Measurements from ENCODE around the gene MGAT5.

The MGAT5 gene

DNA sequence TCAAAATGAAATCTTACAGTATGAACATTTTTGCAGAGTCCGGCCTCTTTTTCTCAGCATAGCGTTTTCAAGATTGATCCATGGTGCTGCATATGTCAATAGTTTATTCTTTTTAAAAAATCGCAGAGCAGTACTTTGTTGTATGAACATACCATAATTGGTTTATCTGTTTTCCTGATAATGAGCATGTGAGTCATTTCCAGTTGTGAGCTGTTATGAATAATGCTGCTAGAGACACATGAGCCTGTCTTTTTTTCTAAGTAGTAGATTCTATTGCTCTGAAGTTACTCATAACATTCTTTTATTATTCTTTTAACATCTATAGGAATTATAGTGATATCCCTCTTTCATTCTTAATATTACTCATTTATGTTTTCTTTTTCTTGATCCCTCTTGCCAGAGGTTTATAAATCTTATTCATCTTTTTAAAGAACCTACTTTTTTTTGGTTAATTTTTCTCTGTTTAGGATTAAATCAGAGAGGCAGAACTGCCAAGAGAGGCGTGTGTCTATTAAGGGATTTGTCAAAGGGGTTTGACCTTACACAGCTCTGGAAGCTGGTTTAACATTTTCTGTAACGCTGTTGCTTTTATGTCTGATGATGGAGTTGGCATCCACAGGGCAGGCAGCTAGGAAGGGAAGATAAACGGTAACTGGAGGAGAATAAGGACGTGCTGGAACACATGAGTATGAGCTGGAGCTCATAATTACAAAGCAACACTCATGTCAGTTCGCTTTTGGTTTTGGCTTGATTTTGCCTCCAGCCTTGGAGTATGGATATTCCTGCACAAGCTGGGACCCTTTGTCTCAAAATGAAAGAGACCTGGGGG is 47.4 kb downstream of the MGAT5 start:
- DNase-seq, result no peak

DNA sequence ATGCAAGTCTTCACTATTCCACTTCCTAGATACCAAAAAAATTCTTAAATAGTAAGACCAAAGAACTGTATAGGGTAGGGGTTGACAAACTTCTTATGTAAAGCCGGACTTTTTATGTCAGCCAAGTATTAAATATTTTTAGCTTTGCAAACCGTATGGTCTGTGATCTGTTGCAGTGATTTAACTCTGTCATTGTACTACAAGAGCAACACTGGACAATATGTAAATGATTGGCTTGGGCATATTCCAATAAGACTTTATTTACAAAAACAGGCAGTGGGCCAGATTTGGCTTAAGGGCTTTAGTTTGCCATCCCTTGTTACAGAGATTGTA is 48.0 kb downstream of the MGAT5 start:
- DNase-seq, result no peak

DNA sequence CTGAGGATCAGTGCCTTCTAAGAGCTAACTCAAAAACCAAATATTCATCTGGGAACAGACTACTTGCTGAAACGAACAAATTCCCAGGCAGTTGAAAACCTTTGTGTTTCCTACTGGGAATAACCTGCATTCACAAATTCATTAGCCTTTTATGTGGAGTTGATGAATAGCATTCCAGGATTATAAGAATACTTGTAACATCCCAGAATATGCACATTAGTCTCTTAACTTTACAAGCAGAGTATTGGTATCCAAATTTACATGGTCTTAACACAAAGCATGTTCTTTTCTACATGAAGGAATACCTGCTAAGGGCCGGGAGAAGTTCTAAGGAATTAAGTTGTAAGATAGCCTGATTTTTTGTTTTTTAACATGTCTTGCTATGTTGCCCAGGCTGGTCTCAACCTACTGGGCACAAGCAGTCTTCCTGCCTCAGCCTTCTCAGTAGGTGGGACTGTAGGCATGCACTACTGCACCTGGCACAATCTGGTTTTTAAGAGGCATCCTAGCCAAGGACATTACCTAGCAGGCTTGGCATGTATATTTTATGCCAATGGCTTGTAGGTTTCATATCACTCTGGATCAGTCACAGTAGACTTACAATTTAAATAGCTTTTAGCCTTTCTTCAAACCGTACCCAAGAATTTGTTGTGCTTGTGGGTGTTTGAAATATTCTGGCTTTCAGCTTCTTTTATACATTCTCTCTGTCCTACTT is 50.7 kb downstream of the MGAT5 start:
- DNase-seq, result no peak

DNA sequence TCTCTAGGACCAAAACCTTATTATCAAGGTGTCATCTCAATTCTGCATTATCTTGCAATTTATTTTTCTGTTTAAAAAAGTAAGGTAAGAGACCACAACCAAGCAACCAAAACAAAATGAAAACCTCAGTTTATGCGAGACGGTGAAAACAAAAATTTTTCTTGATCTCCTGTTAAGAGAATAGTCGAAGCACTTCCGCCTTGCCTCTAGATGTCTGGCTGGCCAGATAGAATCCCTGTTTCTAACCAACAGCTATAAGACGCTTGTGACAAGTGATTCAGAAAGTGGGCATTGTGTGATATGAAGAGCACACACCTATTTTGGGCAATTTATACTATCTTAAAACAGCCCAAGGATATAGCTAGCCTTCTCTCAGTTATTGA is 51.2 kb downstream of the MGAT5 start:
- no peak for DNase-seq

DNA sequence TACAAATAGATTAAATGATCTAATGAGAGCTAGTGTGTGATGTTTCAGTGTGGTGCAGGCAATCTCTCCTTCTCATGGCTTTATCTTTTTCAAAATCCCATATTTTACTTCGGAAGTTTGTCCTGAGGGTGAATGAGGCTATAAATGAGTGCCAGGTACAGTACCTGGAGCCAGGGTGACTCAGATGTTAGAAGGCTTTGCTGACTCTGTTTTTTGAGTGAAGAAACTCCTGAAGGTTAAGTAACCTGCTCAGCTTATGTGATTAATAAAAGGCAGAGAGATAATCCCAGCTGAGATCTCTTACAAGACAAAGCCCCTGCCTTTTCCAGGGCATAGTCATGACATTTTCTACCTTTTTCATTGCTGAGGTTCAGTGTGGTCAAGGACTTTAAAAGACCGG is 52.6 kb downstream of the MGAT5 start:
- no peak for DNase-seq

DNA sequence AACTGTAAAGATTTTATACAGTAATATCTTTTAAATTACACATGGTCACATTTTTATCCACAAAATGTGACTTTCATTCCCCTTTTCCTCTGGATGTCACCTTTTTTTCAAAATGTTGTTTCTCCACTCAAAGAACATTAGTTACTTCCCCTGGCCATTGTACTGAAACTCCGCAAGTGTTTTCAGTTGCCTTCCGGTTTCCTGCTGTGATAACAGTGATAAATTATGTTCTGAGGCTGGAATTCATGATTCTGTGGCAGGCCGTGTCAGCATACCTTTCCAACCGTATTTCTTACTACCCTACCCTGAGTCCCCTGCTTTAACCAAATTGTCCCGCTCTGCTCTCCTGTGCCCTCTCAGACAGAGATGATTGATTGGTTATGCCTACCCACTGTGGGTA is 53.5 kb downstream of the MGAT5 start:
- DNase-seq, result no peak

DNA sequence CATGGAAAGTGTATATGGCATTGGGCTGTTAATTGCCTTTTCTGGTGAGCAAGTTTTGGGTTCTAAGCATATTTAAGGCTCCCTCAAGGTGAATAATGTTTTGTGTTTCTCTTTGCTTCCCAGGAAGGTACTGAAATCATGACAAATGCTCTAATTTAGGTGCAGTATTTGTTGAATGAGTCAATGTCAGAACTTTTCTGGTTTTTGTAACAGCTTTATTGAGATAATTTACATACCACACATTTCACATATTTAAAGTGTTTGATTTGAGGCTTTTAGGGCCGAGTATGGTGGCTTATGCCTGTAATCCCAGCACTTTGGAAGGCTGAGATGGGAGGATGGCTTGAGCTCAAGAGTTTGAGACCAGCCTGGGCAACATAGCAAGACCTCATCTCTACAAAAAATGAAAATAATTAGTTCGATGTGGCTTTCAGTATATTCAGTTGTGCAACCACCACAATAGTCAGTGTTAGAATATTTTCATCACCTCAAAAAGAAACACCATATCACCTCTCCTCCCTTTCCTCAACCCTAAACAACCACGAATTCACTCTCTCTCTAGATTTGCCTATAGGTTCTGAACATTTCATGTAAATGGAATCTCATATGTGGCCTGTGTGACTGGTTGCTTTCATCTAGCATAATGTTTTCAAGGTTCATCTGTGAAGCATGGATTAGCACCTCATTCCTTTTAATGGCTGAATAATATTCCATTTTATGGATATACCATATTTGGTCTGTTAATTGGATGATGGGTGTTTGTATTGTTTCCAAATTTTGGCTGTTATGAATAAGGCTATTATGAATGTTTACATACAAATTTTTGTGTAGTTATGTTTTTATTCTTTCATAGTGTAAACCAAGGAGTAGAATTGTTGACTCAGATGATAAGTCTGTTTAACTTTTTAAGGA is 54.9 kb downstream of the MGAT5 start:
- no peak for DNase-seq

DNA sequence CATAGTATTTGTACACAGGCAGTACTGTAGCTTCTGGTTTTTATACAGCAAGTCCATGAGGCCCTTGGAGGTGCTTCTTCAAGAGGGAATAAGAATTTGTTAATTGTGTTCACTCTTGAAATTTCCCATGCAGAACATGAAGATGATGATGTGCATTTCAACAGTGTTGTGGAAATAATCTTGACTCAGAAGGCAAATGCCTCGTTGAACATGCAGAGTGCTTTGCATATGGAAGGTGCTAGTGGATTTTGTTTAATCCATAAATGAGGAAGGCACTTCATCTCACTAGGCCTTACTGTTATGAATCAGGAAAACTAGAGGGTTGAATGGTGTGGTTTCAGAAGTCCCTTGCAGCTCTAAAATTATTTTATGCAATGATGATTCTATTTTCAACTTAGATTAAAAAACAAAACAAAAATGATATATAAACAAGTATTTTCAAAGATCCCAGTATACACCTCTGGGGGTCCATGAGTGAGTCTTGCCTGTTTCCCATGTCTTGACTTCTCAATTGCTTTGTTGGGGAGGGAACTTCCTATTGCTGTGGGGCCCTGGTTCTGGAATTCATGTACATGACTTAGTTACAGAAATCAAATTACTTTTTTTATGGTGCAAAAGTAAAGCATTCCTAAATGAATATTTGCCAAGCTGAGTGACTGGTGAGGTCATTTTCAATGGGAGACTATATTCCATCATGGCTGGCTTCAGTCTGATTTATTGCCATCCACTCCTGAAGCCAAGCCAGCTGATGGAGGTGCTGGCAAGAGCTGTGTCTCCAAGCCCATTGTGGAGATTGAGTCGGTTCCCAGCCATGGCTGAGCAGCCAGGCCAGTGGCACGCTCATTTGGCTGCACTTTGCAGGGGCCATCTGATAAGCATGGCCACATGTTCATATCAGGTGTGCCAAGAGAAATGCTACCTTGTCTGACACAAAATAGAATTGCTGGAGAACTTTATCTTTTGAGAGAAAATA is 56.5 kb downstream of the MGAT5 start:
- peak in 1 of 58 donors; percentile 13 for DNase-seq

DNA sequence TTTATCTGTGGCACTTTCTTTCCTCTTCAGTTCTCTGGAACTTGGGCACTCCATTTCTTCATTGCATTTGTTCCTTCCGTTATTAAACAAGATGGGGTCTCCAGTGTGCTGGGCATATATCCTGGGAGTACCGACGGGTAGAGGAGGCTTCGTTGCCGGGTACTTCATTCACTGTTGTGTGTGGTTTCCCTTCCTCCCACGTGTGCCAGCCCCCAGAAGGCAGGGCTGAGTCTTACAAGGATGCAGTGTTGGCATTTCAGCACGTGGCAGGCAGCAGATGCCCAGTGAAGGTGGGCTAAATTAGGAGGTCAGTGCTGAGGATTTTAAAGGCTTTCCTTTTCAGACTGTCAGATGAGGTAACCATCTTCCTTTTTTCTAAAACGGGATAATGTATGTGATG is 58.6 kb downstream of the MGAT5 start:
- peak in 1 of 58 donors; percentile 5 for DNase-seq

DNA sequence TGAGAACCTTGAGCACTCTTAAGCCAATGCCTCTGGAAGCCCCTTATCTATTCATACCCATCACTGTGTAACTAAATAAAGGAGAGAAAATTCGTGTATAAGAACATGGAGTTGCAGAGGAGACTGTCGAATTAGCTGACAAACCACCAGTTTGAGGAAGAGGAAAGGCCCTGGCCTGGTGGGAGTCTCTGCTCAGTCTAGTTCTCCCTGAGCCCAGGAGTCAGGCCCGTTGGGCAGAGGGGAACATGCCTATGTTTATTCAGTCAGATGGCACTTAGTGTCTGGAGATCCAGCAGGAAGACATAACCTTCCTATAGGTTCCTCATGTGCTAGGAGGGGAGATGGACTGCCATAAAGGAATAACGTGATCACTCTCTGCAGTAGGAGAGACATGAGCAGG is 60.3 kb downstream of the MGAT5 start:
- no peak for DNase-seq

DNA sequence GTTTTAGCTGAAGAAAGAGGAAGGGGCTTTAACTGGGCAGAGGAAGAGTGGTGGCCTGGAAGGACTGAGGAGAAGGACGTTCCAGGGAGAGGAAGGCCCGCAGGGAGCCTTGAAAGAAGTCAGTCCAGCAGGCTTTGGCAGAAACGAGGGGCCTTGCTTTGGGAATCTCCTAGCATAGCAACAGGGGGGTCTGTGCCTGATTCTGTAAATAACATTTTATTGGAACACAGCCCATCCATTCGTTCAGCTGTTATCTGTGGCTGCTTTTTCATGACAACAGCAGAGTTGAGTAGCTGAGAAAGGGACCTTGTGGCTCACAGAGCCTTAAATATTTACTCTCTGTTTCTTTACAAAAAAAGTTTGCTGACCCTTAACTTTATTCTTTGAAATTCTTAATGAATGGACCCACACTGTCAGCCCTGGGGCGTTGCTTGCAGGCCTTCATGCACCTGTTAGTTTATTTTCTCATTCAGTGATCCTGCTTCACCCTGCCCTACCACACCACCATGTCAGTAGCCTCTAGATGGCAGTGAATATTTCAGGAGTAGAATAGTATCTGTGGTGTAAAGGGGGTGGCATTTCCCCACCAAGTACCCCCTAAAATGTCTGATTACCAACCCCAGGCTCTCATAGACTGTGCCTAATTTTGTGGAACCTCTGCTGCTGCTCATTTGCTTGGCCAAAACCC is 61.0 kb downstream of the MGAT5 start:
- no peak for DNase-seq

DNA sequence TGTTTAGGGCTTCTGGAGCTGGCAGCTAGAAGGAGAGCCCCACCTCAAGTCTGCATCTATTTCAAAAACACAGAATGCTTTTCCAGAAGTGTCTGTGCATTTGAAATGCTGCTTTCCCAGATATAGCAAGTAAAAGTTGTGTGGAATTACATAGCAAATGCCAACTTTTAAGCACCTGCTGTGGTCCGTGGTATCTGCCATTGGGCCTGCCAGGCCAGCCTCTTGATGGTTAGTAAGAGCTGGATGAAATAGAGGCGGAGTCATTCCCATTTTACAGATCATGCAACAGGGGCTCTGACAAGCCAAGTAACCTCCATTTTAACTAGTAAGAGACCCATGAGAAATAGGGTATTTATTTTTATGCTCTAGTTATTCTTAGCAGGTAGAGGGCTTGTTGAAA is 61.6 kb downstream of the MGAT5 start:
- no peak for DNase-seq

DNA sequence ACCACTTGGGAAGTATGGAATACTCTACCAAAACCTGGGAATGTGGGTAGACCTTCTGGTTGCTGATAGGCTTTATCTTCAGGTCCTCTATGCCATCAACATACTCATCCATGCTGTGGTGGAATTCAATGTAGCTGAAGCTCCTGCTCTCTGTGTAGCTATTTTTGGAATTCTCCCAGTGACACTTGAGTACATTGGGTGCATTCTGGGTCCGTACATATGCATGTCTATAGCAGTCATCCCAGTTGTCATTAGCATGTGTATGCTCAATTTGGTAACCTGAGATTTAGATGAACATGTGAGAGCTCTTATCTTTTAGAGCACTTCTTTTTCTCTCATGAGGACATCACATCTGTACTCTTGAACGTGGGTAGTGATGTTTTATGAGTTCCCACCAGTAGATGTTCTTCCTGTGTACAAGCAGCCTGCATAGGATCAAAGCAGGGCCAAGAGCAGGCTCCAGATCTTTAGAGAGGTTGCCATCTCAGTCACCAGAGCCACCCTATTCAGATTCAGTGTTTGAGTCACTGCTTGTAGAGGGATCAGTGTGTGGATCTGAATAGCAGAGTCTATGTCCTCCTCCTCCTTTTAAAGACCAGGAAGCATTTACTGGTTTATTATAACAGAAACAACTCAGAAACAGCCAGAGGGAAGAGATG is 65.9 kb downstream of the MGAT5 start:
- no peak for DNase-seq

DNA sequence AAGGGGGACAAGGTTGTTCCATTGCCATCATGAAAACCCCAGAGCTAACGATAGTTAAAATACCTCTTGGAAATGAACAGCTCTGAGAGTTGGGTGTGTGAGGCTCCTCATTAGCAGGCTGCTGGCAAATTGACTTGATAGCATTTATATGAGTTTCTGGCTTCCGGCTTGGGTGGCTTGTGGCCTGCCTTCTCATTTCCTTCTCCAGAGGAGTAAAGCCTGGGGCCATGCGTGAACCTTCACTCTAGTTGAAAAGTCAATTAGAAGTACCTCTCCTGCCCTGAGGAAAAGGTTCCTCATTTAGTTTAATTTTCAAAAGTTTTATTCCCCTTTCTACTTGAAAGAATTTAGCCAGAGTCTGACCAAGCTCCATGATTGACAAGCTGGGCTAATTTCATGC is 67.1 kb downstream of the MGAT5 start:
- no peak for DNase-seq

DNA sequence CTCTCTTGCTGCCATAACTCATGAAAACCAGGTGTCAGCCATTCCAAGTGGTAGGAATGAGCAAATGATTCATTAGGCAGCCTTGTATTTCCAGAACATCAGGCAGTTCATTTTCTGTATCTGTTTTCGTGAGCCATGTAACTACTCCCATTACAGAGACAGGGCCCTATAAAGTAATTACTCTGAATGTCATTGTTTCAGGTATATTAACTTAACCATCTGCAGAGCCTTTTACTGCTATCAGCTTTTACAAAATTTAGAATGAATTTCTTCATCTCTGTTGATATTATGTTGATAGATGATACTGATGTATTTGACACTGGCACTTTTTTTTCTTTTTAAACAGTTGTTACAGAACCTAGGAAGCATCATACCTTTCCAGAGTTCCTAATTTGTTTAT is 69.9 kb downstream of the MGAT5 start:
- DNase-seq, result no peak

DNA sequence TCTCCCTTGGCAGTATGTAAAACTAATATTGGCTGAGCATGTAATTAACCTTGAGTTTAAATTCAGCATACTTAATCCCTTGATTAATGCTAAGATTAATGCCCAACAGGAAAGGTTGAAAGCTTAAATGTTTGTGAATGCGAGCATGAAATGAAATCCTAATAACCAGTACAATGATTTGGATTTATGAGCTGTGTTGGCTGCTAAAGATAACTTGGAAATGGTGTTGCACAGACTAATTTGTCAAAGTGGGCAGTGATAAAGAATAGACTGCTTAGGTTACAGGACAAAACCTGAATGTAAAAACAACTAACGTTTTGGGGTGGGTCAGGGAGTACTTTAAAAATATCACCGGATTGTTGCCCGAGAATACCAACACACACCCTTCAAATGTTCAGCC is 70.6 kb downstream of the MGAT5 start:
- DNase-seq, result no peak

DNA sequence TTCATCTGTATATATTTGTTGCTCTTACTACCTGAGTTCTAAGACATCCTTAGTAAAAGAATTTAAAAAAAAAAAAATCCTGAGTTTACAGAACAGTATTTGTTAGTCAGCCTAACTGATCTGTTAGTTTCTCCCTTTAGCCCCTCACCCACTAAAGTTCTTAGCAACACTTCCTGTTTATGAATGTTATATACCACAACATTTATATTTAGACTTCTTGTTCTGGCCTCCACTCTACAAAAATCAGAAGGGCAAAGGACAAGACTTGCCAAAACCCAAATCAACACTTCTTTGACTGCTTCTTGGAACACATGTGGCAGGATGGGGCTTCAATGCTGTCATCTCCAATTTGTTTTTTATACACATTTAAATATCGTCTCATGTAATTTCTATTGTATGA is 71.1 kb downstream of the MGAT5 start:
- DNase-seq, result no peak

DNA sequence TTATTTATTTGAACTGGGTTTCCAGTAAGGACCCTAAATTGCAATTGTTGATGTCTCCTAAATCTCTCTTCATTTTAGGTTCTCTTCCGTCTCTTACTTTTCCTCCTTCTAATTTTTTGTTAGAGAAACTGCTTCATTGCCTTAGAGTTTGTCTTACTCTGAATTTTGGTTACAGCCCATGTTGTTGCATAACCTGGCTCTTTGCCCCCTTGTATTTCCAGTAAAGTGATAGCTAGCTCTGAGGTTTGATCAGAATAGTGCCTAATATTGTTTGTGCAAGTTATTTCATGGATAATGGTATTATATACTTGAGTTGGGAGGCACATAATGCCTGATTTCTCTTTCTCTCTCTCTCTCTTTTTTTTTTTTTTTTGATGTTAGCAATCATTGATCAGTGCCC is 71.8 kb downstream of the MGAT5 start:
- no peak for DNase-seq

DNA sequence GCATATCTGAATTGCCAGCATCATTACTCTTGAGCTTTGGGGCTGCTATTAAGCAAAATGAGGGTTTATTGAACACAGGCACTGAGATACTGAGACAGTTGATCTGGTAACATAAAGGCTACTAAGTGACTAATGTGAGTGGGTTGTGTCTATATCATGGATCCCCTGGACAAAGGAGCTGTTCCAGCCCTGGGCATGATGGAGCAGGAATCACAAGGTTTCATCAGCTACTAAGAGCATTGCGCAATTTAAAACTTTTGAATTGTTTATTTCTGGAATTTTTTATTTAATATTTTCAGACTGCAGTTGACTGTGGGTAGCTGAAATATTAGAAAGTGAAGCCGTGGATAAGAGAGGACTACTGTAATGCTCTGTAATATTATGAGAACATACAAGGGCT is 73.5 kb downstream of the MGAT5 start:
- DNase-seq, result no peak

DNA sequence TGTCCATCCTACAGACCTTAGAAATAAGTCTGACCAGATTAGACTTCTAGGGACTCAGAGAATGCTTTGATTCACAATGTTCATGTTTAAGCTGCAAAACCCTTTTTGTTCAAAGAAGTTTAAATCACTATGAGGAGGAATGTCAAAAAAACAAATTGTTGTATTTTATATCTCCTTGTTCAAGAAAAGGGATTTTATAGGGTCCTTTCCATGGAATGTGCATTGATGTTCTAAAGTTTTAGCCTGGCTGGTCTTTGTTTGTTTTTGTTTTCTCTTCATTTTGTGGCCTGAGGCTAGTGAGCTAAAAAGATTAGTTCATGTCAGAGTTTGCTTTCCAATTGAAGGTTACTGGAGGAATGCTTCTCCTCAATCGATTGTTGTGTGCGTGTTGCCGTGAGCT is 77.2 kb downstream of the MGAT5 start:
- DNase-seq, result no peak
